HG03045 (cell line): ENCODE measurements around the gene FTL.
"Not testable (repeated sequence)": the region's sequence is repeated elsewhere in the genome, so short reads cannot be mapped to it uniquely, and the experiment has no call there.

Source experiments
- ATAC-seq: cut with Tn5 transposase; IDR thresholded peaks from one replicate; pipeline ENCODE4 v1.9.1; 2021; ENCODE audit warnings: mild to moderate bottlenecking, moderate library complexity; ENCODE audit not compliant: unreplicated experiment

Gene FTL

DNA sequence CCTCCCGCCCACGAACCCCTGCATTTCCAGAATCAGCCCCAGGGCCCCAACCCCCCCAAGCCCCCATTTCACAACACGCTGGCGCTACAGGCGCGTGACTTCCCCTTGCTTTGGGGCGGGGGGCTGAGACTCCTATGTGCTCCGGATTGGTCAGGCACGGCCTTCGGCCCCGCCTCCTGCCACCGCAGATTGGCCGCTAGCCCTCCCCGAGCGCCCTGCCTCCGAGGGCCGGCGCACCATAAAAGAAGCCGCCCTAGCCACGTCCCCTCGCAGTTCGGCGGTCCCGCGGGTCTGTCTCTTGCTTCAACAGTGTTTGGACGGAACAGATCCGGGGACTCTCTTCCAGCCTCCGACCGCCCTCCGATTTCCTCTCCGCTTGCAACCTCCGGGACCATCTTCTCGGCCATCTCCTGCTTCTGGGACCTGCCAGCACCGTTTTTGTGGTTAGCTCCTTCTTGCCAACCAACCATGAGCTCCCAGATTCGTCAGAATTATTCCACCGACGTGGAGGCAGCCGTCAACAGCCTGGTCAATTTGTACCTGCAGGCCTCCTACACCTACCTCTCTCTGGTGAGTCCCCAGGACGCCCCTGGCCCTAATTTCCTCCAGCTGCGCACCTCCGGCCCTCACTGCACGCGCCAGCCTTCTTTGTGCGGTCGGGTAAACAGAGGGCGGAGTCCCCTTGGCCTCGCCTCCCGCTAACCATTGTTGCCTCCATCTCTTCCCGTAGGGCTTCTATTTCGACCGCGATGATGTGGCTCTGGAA is at the start of gene FTL:
TSS of gene FTL (plus strand) at position 270 of the 766 bp plus-strand sequence. CDS start at position 469, 199 bp downstream.
- ATAC-seq: peak; percentile 64

DNA sequence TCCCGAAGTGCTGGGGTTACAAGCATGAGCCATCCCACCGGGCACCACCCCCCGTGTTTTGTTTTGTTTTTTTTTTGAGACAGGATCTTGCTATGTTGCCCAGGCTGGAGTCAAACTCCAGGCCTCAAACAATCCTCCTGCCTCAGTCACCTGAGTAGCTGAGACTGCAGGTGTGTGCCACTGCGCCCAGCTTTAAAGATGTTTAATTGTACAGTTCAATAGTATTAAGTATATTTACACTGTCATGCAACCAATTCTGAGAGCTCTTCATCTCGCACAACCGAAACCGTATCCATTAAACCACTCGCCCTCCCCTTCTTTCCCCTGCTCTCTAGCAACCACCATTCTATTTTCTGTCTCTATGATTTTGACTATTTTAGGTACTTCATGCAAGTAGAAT is 49.4 kb upstream of the FTL start:
- no peak for ATAC-seq

DNA sequence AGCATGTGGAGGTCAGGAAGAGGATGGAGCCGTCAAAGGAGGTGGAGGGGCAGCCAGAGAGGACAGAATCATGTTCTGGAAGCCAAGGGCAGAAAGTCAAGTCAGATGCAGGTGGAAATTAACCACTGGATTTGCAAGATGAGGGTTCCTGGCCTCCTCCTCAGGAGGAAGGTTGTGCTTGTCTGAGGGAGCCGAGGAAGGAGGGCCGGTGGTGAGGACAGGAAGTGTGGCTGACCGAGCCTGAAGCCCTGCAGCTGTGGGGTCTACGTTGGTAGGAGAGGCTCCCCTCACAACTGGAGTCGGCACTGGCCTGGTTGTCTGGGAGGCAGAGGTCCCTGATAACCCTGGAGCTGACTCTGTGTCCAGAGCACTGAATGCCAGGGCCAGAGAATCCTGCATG is 47.0 kb upstream of the FTL start:
- no peak for ATAC-seq

DNA sequence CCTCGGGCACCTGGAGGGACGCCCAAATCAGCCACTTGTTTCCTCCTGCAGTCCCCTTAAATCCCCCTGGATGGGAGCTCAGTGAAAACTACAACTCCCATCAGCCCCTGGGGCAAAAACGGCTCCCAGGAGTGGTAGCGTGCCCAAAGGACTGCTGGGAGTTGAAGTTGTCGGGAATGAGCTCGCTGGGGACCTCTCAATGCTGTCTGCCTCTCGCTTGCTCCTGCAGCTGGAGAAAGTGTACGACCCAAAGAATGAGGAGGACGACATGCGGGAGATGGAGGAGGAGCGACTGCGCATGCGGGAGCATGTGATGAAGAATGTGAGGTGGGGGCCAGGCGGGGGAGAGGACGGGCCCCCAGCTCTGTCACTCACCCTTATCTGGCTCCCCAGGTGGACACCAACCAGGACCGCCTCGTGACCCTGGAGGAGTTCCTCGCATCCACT is 46.3 kb upstream of the FTL start:
- ATAC-seq: no peak

- not testable (repeated sequence) for ATAC-seq
These were observed 45.8 kb upstream of the FTL start for GRCh38 chr19:48919271-48919670.

DNA sequence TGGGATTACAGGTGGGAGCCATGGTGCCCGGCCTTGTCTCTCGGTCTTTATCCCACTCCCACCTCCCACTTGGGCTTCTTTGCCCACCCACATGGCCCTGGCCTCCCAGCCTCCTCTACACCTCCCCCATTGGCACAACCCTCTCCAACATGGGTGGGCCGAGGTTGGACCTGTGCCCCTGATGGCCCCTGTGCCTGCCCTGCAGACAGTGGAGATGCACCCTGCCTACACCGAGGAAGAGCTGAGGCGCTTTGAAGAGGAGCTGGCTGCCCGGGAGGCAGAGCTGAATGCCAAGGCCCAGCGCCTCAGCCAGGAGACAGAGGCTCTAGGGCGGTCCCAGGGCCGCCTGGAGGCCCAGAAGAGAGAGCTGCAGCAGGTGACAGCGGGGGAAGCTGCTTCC is 44.2 kb upstream of the FTL start:
- no peak for ATAC-seq

DNA sequence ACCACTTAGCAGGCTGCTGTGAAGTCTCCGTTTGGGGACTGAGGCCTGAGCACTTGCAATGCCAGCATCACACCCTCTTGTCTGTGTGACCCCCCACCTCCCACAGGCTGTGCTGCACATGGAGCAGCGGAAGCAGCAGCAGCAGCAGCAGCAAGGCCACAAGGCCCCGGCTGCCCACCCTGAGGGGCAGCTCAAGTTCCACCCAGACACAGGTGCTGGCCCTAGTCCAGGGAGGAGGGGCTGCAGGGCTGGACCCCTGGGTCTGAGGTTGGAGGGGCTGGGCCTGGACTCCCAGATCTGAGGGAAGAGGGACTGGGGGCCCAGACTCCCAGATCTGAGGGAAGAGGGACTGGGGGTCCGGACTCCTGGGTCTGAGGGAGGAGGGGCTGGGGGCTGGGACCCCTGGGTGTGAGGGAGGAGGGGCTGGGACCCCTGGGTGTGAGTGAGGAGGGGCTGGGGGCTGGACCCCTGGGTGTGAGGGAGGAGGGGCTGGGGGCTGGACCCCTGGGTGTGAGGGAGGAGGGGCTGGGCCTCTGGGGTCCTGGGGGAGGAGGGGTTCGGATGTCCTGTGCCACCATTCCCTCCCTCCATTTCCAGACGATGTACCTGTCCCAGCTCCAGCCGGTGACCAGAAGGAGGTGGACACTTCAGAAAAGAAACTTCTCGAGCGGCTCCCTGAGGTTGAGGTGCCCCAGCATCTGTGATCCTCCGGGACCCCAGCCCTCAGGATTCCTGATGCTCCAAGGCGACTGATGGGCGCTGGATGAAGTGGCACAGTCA is 43.2 kb upstream of the FTL start:
- ATAC-seq: no peak

- no peak for ATAC-seq
These were observed 42.3 kb upstream of the FTL start for GRCh38 chr19:48922548-48923490.

DNA sequence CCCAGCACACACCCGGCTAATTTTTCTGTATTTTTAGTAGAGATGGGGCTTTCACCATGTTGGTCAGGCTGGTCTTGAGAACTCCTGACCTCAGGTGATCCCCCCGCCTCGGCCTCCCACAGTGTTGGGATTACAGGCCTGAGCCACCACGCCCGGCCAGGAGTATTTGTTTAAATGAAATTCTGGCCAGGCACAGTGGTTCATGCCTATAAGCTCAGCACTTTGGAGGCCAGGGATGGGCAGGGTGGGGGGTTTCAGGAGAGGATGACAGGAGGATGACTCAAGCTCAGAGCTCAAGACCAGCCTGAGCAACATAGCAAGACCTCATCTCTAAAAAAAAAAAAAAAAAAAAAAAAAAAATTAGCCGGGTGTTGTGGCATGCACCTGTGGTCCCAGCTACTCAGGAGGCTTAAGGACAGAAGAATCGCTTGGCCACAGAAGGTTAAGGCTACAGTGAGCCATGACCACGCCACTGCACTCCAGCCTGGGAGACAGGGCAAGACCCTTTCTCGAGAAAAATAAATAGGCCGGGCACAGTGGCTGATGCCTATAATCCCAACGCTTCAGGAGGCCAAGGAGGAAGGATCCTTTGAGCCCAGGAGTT is 39.8 kb upstream of the FTL start:
- ATAC-seq: no peak

DNA sequence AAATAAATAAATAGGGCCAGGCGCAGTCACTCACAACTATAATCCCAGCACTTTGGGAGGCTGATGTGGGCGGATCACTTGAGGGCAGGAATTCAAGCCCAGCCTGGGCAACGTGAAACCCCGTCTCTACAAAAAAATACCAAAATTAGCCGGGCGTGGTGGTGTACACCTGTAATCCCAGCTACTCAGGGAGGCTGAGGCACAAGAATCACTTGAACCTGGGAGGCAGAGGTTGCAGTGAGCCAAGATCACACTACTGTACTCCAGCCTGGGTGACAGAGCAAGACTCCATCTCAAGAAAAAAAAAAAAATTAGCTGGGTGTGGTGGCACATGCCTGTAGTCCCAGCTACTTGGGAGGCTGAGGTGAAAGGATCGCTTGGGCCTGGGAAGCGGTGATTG is 39.2 kb upstream of the FTL start:
- not testable (repeated sequence) for ATAC-seq

GRCh38 chr19:48926909-48927308 is 38.2 kb upstream of the FTL start:
- no peak for ATAC-seq

DNA sequence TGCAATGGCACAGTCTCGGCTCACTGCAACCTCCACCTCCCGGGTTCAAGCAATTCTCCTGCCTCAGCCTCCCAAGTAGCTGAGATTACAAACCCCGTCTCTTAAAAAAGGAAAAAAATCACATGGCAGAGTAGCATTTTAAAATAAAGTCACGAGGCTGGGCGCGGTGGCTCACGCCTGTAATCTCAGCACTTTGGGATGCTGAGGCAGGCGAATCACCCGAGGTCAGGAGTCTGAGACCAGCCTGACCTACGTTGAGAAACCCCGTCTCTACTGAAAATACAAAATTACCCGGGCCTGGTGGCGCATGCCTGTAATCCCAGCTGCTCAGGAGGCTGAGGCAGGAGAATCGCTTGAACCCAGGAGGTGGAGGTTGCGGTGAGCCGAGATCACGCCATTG is 37.4 kb upstream of the FTL start:
- not testable (repeated sequence) for ATAC-seq

DNA sequence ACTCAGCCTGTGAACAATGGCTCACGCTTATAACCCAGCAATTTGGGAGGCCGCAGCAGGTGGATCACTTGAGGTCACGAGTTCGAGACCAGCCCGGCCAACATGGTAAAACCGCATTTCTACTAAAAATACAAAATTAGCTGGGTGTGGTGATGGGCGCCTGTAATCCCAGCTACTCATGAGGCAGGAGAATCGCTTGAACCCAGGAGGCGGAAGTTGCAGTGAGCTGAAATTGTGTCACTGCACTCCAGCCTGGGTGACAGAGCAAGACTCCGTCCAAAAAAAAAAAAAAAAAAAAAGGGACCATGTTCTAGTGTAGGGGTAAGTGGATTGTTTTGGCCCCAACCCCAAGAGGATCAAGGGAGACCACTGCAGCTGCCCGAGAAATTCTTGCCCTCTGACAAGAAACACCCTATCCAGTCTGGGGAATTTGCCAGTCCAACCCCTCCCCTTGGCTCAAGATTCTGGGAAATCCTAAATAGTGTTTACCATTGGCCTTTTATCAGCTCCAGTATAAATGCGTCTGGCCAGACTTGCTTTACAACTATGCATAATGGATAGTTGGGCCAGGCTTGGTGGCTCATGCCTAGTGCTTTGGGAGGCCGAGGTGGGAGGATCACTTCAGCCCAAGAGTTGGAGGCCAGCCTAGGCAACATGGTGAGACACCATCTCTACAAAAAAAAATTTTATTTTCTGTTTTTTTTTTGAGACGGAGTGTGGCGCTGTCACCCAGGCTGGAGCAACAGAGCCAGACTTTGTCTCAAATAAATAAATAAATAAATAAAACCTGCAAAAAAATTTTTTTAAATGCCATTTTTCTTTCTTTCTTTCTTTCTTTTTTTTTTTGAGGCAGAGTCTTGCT is 36.7 kb upstream of the FTL start:
- ATAC-seq: no peak

- peak; percentile 68 for ATAC-seq
These were observed 31.7 kb upstream of the FTL start, which contains the start of gene DHDH for GRCh38 chr19:48933382-48933932. DHDH (plus strand) TSS chr19:48933699; CDS start chr19:48933722, 23 bp downstream.

GRCh38 chr19:48934837-48935236 is 30.3 kb upstream of the FTL start:
- ATAC-seq: no peak

DNA sequence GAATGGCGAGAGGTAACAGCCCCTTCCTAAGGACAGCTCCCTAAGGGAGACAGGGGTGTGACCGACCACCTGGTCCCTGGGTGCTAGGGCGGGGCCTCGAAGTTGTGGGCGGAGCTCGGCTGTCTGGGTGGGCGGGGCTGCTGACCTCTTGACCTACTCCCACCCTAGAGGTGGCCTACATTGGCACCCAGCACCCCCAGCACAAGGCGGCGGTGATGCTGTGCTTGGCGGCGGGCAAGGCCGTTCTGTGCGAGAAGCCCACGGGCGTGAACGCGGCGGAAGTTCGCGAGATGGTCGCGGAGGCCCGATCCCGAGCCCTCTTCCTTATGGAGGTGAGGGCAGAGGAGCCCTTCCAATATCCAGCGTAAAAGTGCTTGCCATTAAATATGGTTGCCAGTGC is 29.2 kb upstream of the FTL start:
- no peak for ATAC-seq

DNA sequence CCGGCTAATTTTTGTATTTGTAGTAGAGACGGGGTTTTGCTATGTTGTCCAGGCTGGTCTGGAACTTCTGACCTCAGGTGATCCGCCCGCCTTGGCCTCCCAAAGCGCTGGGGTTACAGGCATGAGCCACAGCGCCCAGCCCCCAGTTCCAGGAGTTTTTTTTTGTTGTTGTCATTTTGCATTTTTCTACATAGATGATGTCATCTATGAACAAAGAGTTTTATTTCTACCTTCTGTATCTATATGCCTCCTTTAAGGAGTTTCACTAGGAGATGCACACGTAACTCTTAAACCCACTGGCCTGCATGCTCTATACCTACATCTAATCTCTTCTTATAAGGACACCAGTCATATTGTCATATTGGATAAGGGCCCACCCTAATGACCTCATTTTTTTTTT is 26.9 kb upstream of the FTL start:
- no peak for ATAC-seq

DNA sequence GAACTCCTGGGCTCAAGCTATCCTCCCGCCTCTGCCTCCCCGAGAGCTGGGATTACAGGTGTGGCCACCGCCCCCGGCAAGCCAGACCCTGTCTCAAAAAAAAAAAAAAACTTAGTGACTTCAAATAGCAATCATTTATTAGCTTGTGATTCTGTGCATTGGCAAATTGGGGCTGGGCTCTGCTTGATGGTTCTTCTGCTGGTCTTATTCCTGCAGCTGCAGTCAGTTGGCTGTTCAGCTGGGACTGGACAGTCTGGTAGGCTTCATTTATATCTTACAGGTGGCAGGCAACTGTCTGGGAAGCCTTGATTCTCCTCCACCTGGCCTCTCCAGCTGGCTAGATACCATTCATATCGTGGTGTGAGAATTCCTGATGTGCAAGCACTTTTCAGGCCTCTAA is 24.2 kb upstream of the FTL start:
- no peak for ATAC-seq

GRCh38 chr19:48943081-48943480 is 22.0 kb upstream of the FTL start:
- no peak for ATAC-seq
